Measurements from ENCODE around the gene ATF6.

DNA sequence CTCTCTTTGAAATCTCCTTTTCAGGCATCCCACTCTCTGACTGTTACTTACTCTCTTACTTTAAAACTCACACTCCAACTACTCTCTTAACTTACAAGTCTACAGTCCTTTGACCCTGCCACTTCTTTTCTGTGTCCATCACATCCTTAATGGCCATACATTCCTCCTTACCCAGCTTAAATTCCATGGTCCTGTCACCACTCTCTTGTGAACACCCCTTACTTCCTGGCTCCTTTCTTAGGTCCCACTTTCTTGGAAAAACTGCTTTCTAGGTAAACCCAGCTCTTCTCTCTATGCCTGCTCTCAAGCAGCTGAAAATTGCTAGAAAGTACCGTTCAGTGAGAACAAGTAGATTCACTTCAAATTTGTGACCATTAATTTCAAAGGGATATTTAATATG is 148.5 kb downstream of the ATF6 start:
- TF ChIP-seq EZH2phosphoT487 (IDR thresholded peaks at IDR 0.05; ENCODE audit: low read length) (no peak), EZH2 (optimal IDR thresholded peaks at IDR 0.05; ENCODE audit: low read depth, low read length) (no peak), CTCF (IDR thresholded peaks at IDR 0.05; ENCODE audit: low read length) (no peak)

Measured in MM.1S (cell line).